ENCODE data around the gene CARD18. TPM values are rescaled to one million over a fixed set of nuclear protein-coding genes. Genes with fewer than 3 reads are reported as not detected.

CARD18 gene
- total RNA-seq: not detected

- FAIRE-seq: no peak
These were observed at the start of gene CARD18 for GRCh38 chr11:105139669-105140068. CARD18 (minus strand) TSS chr11:105139769; CDS start chr11:105139726, 43 bp downstream.

GRCh38 chr11:105183987-105184386, 44.4 kb upstream of the CARD18 start:
- FAIRE-seq (no peak), DNase-seq (ENCODE audit: low spot score in 2 of 2) (no peak)

More at GRCh38 chr11:105139669-105140068, at the start of gene CARD18:
- no peak for DNase-seq (ENCODE audit: low spot score in 2 of 2)

GRCh38 chr11:105183426-105183825, 43.9 kb upstream of the CARD18 start:
- no peak for DNase-seq (ENCODE audit: low spot score in 2 of 2)
- FAIRE-seq: no peak

- no peak for FAIRE-seq
- DNase-seq (ENCODE audit: low spot score in 2 of 2): no peak
These were observed 42.0 kb upstream of the CARD18 start for GRCh38 chr11:105181521-105181920.

GRCh38 chr11:105181100-105181499, 41.5 kb upstream of the CARD18 start:
- DNase-seq (ENCODE audit: low spot score in 2 of 2): no peak
- FAIRE-seq: no peak

GRCh38 chr11:105179542-105180278, 40.1 kb upstream of the CARD18 start:
- no peak for FAIRE-seq

GRCh38 chr11:105177658-105178057, 38.1 kb upstream of the CARD18 start:
- no peak for FAIRE-seq
- no peak for DNase-seq (ENCODE audit: low spot score in 2 of 2)

More at GRCh38 chr11:105179542-105180278, 40.1 kb upstream of the CARD18 start:
- no peak for DNase-seq (ENCODE audit: low spot score in 2 of 2)

GRCh38 chr11:105168457-105168856, 28.9 kb upstream of the CARD18 start:
- DNase-seq (ENCODE audit: low spot score in 2 of 2): no peak
- no peak for FAIRE-seq

- no peak for FAIRE-seq
- DNase-seq (ENCODE audit: low spot score in 2 of 2): no peak
These were observed 27.7 kb upstream of the CARD18 start for GRCh38 chr11:105167244-105167643.

GRCh38 chr11:105164208-105164607, 24.6 kb upstream of the CARD18 start:
- no peak for DNase-seq (ENCODE audit: low spot score in 2 of 2)
- FAIRE-seq: no peak

GRCh38 chr11:105162506-105162905, 22.9 kb upstream of the CARD18 start:
- FAIRE-seq (no peak), DNase-seq (ENCODE audit: low spot score in 2 of 2) (no peak)

GRCh38 chr11:105158436-105158835, 18.9 kb upstream of the CARD18 start:
- no peak for FAIRE-seq
- no peak for DNase-seq (ENCODE audit: low spot score in 2 of 2)

GRCh38 chr11:105156720-105157119, 17.2 kb upstream of the CARD18 start:
- FAIRE-seq: no peak

GRCh38 chr11:105156231-105156630, 16.7 kb upstream of the CARD18 start:
- DNase-seq (ENCODE audit: low spot score in 2 of 2) (no peak), FAIRE-seq (no peak)

More at GRCh38 chr11:105156720-105157119, 17.2 kb upstream of the CARD18 start:
- no peak for DNase-seq (ENCODE audit: low spot score in 2 of 2)

GRCh38 chr11:105155679-105156078, 16.1 kb upstream of the CARD18 start:
- FAIRE-seq (no peak), DNase-seq (ENCODE audit: low spot score in 2 of 2) (no peak)

- FAIRE-seq (no peak), DNase-seq (ENCODE audit: low spot score in 2 of 2) (no peak)
These were observed 13.8 kb upstream of the CARD18 start for GRCh38 chr11:105153392-105153791.

- FAIRE-seq (no peak), DNase-seq (ENCODE audit: low spot score in 2 of 2) (no peak)
These were observed 13.0 kb upstream of the CARD18 start for GRCh38 chr11:105152560-105152959.

GRCh38 chr11:105152021-105152512, 12.5 kb upstream of the CARD18 start:
- DNase-seq (ENCODE audit: low spot score in 2 of 2): no peak
- no peak for FAIRE-seq

- DNase-seq (ENCODE audit: low spot score in 2 of 2) (no peak), FAIRE-seq (no peak)
These were observed 9.9 kb upstream of the CARD18 start for GRCh38 chr11:105149477-105149876.

- DNase-seq (ENCODE audit: low spot score in 2 of 2) (no peak), FAIRE-seq (no peak)
These were observed 8.7 kb upstream of the CARD18 start for GRCh38 chr11:105148241-105148640.

- no peak for DNase-seq (ENCODE audit: low spot score in 2 of 2)
- no peak for FAIRE-seq
These were observed 5.3 kb upstream of the CARD18 start for GRCh38 chr11:105144887-105145286.

GRCh38 chr11:105142167-105142566, 2.6 kb upstream of the CARD18 start:
- DNase-seq (ENCODE audit: low spot score in 2 of 2) (no peak), FAIRE-seq (no peak)
